Progenitor cell of endocrine pancreas (in vitro differentiated cells): ENCODE measurements around the gene RALGPS2. TPM values are rescaled to one million over a fixed set of nuclear protein-coding genes. Genes with fewer than 3 reads are reported as not detected.

Experiments used
- DNase-seq: peaks from one replicate; pipeline ENCODE4 v3.0.0; 2021; ENCODE audit warnings: low spot score; ENCODE audit not compliant: unreplicated experiment
- H3K27ac Mint-ChIP-seq: 2 replicates; pipeline ENCODE4 v1.8.0; 2021; ENCODE audit warnings: mild to moderate bottlenecking, moderate library complexity, mixed read lengths
- H3K27me3 Mint-ChIP-seq: 2 replicates; pipeline ENCODE4 v1.8.0; 2021; ENCODE audit warnings: mixed read lengths
- H3K36me3 Mint-ChIP-seq: 2 replicates; pipeline ENCODE4 v1.8.0; 2022; ENCODE audit warnings: mixed read lengths; ENCODE audit not compliant: insufficient read depth
- H3K4me1 Mint-ChIP-seq: 2 replicates; pipeline ENCODE4 v1.8.0; 2021; ENCODE audit warnings: low read depth, mixed read lengths
- H3K4me3 Mint-ChIP-seq: 2 replicates; pipeline ENCODE4 v1.8.0; 2021; ENCODE audit warnings: low read depth, mild to moderate bottlenecking, moderate library complexity, mixed read lengths
- H3K9me3 Mint-ChIP-seq: 2 replicates; pipeline ENCODE4 v1.8.0; 2021; ENCODE audit warnings: low read depth, mixed read lengths
- total RNA-seq: library from RNA; stranded (reverse); gene quantifications from 2 replicates; pipeline ENCODE4 v1.2.1, GENCODE V29; 2021
- TF ChIP-seq, protein P1 (sequence below): fragments of 200-600 bp; sonication (generic); IDR thresholded peaks from one replicate; pipeline ENCODE4 v1.5.0; 2021; ENCODE audit warnings: antibody characterized with exemption, mild to moderate bottlenecking; ENCODE audit not compliant: unreplicated experiment

Gene RALGPS2
- total RNA-seq, 1 donor from 2014 or later = 58.9 TPM

DNA sequence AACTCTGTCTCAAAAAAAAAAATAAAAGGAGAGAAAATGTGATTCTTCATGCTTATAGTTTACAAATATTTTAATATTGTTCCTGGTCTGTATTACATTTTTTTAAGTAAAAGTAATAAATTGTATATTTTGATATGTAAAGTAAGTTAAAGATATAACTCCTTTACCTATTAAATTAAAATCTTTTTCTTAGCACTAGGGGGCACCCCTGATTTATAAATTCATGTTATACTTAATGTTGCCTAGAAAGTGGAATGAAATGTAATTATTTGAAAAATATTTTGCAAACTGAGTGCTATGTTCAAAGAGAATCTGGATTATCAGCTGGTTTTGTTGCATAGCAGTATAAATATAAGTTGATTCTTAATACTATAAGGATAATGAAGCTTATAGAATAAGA is 49.2 kb downstream of the RALGPS2 start:
- Mint-ChIP-seq H3K27ac (no peak overlapping the region), H3K4me1 (no peaks in the 10 kb centered on the region), H3K27me3 (no peaks in the 10 kb centered on the region), H3K36me3 (peaks cover 21% of the 10 kb centered on the region), H3K4me3 (no peak overlapping the region), H3K9me3 (peaks cover 7% of the 10 kb centered on the region)
- DNase-seq = no peak
- TF ChIP-seq, protein P1, sequence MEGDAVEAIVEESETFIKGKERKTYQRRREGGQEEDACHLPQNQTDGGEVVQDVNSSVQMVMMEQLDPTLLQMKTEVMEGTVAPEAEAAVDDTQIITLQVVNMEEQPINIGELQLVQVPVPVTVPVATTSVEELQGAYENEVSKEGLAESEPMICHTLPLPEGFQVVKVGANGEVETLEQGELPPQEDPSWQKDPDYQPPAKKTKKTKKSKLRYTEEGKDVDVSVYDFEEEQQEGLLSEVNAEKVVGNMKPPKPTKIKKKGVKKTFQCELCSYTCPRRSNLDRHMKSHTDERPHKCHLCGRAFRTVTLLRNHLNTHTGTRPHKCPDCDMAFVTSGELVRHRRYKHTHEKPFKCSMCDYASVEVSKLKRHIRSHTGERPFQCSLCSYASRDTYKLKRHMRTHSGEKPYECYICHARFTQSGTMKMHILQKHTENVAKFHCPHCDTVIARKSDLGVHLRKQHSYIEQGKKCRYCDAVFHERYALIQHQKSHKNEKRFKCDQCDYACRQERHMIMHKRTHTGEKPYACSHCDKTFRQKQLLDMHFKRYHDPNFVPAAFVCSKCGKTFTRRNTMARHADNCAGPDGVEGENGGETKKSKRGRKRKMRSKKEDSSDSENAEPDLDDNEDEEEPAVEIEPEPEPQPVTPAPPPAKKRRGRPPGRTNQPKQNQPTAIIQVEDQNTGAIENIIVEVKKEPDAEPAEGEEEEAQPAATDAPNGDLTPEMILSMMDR = peak; percentile 43

DNA sequence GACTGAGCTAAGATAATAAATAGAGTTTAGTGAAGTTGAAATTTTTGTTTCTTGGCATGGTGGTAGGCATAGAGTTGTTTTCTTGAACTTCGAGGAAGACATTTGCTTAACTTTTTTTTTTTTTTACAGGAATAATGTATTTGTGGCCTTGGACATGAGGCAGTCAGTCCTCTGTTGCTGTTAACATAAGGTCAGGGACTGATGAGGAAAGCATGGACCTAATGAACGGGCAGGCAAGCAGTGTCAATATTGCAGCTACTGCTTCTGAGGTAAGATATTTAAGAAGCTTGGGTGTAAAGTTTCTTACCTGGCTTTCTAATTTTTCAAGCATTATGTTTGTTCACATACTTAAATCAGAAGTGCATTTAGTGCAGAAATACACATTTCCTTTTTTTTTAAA is 51.5 kb downstream of the RALGPS2 start:
- TF ChIP-seq, protein P1 = no peak
- Mint-ChIP-seq H3K36me3 (peaks cover 22% of the 10 kb centered on the region), H3K9me3 (peaks cover 4% of the 10 kb centered on the region), H3K4me1 (peaks cover 4% of the 10 kb centered on the region), H3K4me3 (no peak overlapping the region), H3K27ac (peak overlapping the region; percentile 19), H3K27me3 (no peaks in the 10 kb centered on the region)
- DNase-seq = no peak

DNA sequence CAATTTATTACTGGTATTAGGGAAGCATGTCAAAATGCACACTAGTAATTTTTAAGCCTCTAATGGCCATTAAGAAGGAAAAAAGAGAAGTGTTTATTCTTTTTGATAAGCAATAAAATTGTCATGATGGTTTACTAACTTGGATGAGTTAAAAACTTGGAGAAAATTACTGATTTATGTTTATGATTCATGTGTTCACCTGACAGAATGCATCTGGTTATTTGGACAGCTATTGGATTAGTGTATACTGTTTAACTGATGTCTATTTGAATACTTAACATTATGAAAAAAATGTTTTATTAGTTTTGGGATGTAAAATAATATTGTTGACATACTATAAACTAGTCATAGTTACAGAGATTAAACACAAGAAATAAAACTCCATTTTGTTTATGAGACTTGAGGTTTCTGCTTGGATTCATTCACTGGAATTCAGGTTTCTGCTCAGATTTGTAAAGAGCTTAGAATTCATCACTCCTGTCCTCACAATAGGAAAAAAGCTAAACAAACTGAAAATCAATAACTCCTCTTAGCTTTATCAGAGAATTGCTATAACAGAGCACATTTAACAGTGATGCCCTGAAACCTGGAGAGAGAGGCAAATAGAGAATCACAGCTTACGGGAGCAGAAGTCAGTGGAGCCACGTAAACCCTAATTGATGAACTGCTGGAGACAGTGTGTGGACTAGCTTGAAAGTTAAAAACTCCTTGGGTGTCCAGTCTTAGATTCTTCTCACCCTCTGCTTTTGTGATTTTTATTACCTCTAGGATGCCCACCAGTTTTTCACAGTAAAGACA is 56.7 kb downstream of the RALGPS2 start:
- TF ChIP-seq, protein P1 = no peak
- Mint-ChIP-seq H3K4me1 (peaks cover 24% of the 10 kb centered on the region), H3K27me3 (no peaks in the 10 kb centered on the region), H3K9me3 (peaks cover 4% of the 10 kb centered on the region), H3K27ac (peak overlapping the region; percentile 90), H3K4me3 (peak overlapping the region; percentile 45), H3K36me3 (peaks cover 25% of the 10 kb centered on the region)
- no peak for DNase-seq

DNA sequence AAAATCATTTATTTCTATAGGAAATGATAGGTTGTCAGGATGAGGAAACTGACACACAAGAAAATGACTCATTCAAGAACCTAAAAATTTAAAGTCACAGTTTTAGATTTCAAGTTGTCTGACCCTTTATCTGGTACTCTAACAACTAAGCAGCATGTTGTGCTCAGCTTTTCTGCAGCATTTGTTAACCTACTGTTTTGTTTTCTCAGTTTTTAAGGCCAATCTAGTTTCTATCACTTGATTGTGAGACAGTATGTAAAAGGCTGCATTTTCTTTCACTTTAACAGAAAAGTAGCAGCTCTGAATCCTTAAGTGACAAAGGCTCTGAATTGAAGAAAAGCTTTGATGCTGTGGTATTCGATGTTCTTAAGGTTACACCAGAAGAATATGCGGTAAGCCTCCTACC is 59.1 kb downstream of the RALGPS2 start:
- DNase-seq = no peak
- Mint-ChIP-seq H3K4me1 (peaks cover 24% of the 10 kb centered on the region), H3K9me3 (peaks cover 3% of the 10 kb centered on the region), H3K27me3 (no peaks in the 10 kb centered on the region), H3K27ac (no peak overlapping the region), H3K36me3 (peaks cover 30% of the 10 kb centered on the region), H3K4me3 (no peak overlapping the region)
- TF ChIP-seq, protein P1 = no peak

DNA sequence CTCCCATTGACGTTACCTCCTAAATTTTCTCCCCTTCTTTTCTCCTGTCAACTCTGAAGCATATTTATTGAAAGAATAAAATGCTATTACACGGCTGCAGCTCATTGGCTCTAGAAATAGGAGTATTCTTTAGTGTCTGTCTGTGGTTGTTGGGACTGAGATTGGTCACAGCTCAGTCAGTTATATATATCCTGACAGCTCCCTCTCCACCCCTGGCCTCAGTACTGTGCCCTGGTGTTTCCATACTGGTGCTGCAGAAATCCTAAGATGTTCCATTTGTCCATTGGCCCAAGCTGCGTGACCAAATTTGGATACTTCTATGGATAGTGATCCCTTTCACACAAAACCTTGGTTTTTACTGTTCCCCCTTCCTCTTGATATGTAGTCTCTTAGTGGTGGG is 67.3 kb downstream of the RALGPS2 start:
- DNase-seq = no peak
- peaks cover 26% of the 10 kb centered on the region for H3K36me3 Mint-ChIP-seq

More for the DNA sequence above, 67.3 kb downstream of the RALGPS2 start:
- H3K27me3 Mint-ChIP-seq = no peaks in the 10 kb centered on the region
- no peaks in the 10 kb centered on the region for H3K9me3 Mint-ChIP-seq
- TF ChIP-seq, protein P1 = no peak
- H3K4me1 Mint-ChIP-seq = no peaks in the 10 kb centered on the region
- no peak overlapping the region for H3K27ac Mint-ChIP-seq
- no peak overlapping the region for H3K4me3 Mint-ChIP-seq
